Measurements from ENCODE around the gene F13B.
"Not testable (repeated sequence)": the region's sequence is repeated elsewhere in the genome, so short reads cannot be mapped to it uniquely, and the experiment has no call there.

Gene F13B, protein sequence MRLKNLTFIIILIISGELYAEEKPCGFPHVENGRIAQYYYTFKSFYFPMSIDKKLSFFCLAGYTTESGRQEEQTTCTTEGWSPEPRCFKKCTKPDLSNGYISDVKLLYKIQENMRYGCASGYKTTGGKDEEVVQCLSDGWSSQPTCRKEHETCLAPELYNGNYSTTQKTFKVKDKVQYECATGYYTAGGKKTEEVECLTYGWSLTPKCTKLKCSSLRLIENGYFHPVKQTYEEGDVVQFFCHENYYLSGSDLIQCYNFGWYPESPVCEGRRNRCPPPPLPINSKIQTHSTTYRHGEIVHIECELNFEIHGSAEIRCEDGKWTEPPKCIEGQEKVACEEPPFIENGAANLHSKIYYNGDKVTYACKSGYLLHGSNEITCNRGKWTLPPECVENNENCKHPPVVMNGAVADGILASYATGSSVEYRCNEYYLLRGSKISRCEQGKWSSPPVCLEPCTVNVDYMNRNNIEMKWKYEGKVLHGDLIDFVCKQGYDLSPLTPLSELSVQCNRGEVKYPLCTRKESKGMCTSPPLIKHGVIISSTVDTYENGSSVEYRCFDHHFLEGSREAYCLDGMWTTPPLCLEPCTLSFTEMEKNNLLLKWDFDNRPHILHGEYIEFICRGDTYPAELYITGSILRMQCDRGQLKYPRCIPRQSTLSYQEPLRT

DNA sequence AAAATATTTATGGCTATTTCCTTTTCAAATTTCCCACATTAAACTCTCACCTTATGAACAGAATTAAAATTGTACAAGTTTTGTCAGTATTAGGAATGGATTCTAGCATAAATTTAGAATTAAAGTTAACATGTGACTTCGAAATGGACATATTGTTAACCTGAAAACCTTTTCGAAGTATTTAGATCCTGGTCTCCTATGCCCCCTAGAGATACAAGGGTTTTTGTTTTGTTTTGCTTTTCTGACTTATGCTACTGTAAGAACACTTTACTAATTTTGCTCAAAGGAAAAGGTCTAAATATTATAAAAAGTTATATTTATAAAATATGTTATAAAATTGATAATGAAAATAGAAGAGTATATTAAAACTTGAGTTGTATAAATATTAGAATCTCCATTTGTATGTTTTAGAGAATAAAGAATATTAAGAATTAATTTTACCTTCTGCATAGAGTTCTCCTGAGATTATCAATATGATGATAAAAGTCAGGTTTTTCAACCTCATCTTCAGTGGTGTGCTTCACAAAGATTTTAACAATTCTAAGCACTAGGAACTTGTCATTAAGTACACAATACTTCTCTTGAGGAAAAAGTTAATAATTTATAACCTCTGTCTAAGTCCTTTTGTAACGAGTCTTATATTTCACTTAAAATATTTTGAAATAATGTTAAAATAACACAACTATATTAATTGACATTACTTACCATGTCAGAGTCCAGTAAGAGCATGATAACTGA is at the start of gene F13B:
Gene F13B, minus strand, starts transcription at position 542 of the 738 bp plus-strand sequence. Its CDS starts 37 bp downstream, at position 505.
- H3K36me3 ChIP-seq (ENCODE audit: control insufficient read depth in 2 of 2, insufficient read depth in 2 of 2, low read length in 2 of 2): no peaks in the 10 kb centered on the region
- no peaks in the 10 kb centered on the region for H3K9me3 ChIP-seq (ENCODE audit: control insufficient read depth in 2 of 2, low read length in 2 of 2)
- no peaks in the 10 kb centered on the region for H3K4me1 ChIP-seq (ENCODE audit: control insufficient read depth in 2 of 2, insufficient read depth in 2 of 2, low read length in 2 of 2)
- no peak within 1 kb of the TSS for H3K9ac ChIP-seq (ENCODE audit: low read depth in 1 of 2, low read length in 2 of 2)
- no peaks in the 10 kb centered on the region for H3K27me3 ChIP-seq (ENCODE audit: control insufficient read depth in 2 of 2, insufficient read depth in 2 of 2, low read length in 2 of 2)
- H3K4me3 ChIP-seq (ENCODE audit: low read length in 2 of 2): no peak within 1 kb of the TSS
- H3K27ac ChIP-seq (ENCODE audit: low read depth in 2 of 2, low read length in 2 of 2): no peak within 1 kb of the TSS

GRCh38 chr1:197116156-197116555 is 49.1 kb upstream of the F13B start:
- Histone ChIP-seq H3K27ac (ENCODE audit: low read depth in 2 of 2, low read length in 2 of 2) (no peak overlapping the region), H3K4me3 (ENCODE audit: low read length in 2 of 2) (no peak overlapping the region), H3K9ac (ENCODE audit: low read depth in 1 of 2, low read length in 2 of 2) (no peak overlapping the region), H3K27me3 (ENCODE audit: control insufficient read depth in 2 of 2, insufficient read depth in 2 of 2, low read length in 2 of 2) (no peaks in the 10 kb centered on the region), H3K4me1 (ENCODE audit: control insufficient read depth in 2 of 2, insufficient read depth in 2 of 2, low read length in 2 of 2) (no peaks in the 10 kb centered on the region), H3K9me3 (ENCODE audit: control insufficient read depth in 2 of 2, low read length in 2 of 2) (no peaks in the 10 kb centered on the region), H3K36me3 (ENCODE audit: control insufficient read depth in 2 of 2, insufficient read depth in 2 of 2, low read length in 2 of 2) (no peaks in the 10 kb centered on the region)

GRCh38 chr1:197106869-197107268 is 39.8 kb upstream of the F13B start:
- H3K4me3 ChIP-seq (ENCODE audit: low read length in 2 of 2): no peak overlapping the region
- no peaks in the 10 kb centered on the region for H3K9me3 ChIP-seq (ENCODE audit: control insufficient read depth in 2 of 2, low read length in 2 of 2)
- H3K9ac ChIP-seq (ENCODE audit: low read depth in 1 of 2, low read length in 2 of 2): no peak overlapping the region
- no peak overlapping the region for H3K27ac ChIP-seq (ENCODE audit: low read depth in 2 of 2, low read length in 2 of 2)
- H3K27me3 ChIP-seq (ENCODE audit: control insufficient read depth in 2 of 2, insufficient read depth in 2 of 2, low read length in 2 of 2): no peaks in the 10 kb centered on the region
- no peaks in the 10 kb centered on the region for H3K4me1 ChIP-seq (ENCODE audit: control insufficient read depth in 2 of 2, insufficient read depth in 2 of 2, low read length in 2 of 2)
- H3K36me3 ChIP-seq (ENCODE audit: control insufficient read depth in 2 of 2, insufficient read depth in 2 of 2, low read length in 2 of 2): no peaks in the 10 kb centered on the region

- Histone ChIP-seq H3K9me3 (ENCODE audit: control insufficient read depth in 2 of 2, low read length in 2 of 2) (no peaks in the 10 kb centered on the region), H3K9ac (ENCODE audit: low read depth in 1 of 2, low read length in 2 of 2) (no peak overlapping the region), H3K27ac (ENCODE audit: low read depth in 2 of 2, low read length in 2 of 2) (no peak overlapping the region), H3K36me3 (ENCODE audit: control insufficient read depth in 2 of 2, insufficient read depth in 2 of 2, low read length in 2 of 2) (no peaks in the 10 kb centered on the region), H3K4me1 (ENCODE audit: control insufficient read depth in 2 of 2, insufficient read depth in 2 of 2, low read length in 2 of 2) (no peaks in the 10 kb centered on the region), H3K4me3 (ENCODE audit: low read length in 2 of 2) (no peak overlapping the region), H3K27me3 (ENCODE audit: control insufficient read depth in 2 of 2, insufficient read depth in 2 of 2, low read length in 2 of 2) (no peaks in the 10 kb centered on the region)
These were observed 36.2 kb upstream of the F13B start for GRCh38 chr1:197103300-197103699.

DNA sequence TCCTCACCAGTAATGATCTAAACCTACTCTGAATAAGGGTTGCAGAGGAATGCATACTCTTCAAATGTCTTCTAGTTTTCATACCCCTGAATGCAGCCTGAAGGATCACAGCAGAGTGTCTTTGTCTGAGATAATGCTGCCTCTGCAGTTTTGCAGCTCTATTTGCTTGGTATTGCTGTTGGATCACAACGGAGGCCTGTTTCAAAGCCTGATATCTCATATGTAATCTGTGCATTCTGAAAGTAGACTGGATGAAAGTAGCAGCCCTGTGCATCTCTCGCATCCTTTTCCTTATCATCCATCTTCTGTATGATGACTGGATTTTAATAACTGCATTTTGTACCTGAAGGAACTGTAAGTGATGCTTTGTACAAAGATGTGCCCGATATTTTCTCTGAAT is 34.9 kb upstream of the F13B start:
- Histone ChIP-seq H3K4me1 (ENCODE audit: control insufficient read depth in 2 of 2, insufficient read depth in 2 of 2, low read length in 2 of 2) (no peaks in the 10 kb centered on the region), H3K36me3 (ENCODE audit: control insufficient read depth in 2 of 2, insufficient read depth in 2 of 2, low read length in 2 of 2) (no peaks in the 10 kb centered on the region), H3K27ac (ENCODE audit: low read depth in 2 of 2, low read length in 2 of 2) (no peak overlapping the region), H3K9ac (ENCODE audit: low read depth in 1 of 2, low read length in 2 of 2) (no peak overlapping the region), H3K9me3 (ENCODE audit: control insufficient read depth in 2 of 2, low read length in 2 of 2) (no peaks in the 10 kb centered on the region), H3K4me3 (ENCODE audit: low read length in 2 of 2) (no peak overlapping the region), H3K27me3 (ENCODE audit: control insufficient read depth in 2 of 2, insufficient read depth in 2 of 2, low read length in 2 of 2) (no peaks in the 10 kb centered on the region)

- H3K36me3 ChIP-seq (ENCODE audit: control insufficient read depth in 2 of 2, insufficient read depth in 2 of 2, low read length in 2 of 2): no peaks in the 10 kb centered on the region
- no peaks in the 10 kb centered on the region for H3K9me3 ChIP-seq (ENCODE audit: control insufficient read depth in 2 of 2, low read length in 2 of 2)
- H3K9ac ChIP-seq (ENCODE audit: low read depth in 1 of 2, low read length in 2 of 2): no peak overlapping the region
- H3K4me3 ChIP-seq (ENCODE audit: low read length in 2 of 2): no peak overlapping the region
- no peaks in the 10 kb centered on the region for H3K4me1 ChIP-seq (ENCODE audit: control insufficient read depth in 2 of 2, insufficient read depth in 2 of 2, low read length in 2 of 2)
- no peak overlapping the region for H3K27ac ChIP-seq (ENCODE audit: low read depth in 2 of 2, low read length in 2 of 2)
- no peaks in the 10 kb centered on the region for H3K27me3 ChIP-seq (ENCODE audit: control insufficient read depth in 2 of 2, insufficient read depth in 2 of 2, low read length in 2 of 2)
These were observed 33.6 kb upstream of the F13B start for GRCh38 chr1:197100677-197101076.

DNA sequence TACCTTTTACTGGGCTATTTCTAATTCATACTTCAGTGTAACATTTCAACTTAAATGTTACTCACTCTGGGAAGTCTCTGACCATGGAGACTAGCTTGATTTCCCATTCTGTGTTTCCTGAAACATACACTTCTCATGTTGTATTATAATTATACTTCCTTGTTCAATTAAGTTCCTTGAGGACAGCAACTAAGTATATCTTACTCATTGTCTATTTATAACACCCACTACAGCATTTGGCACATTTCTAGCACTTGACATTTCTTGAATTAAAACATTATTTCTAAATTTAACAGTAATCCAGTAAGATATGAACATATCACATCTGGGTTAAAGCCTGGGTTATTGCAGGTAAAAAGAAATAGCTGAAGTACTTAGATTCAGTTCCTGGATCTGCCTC is 32.4 kb upstream of the F13B start:
- no peak overlapping the region for H3K27ac ChIP-seq (ENCODE audit: low read depth in 2 of 2, low read length in 2 of 2)
- H3K4me1 ChIP-seq (ENCODE audit: control insufficient read depth in 2 of 2, insufficient read depth in 2 of 2, low read length in 2 of 2): no peaks in the 10 kb centered on the region
- no peaks in the 10 kb centered on the region for H3K36me3 ChIP-seq (ENCODE audit: control insufficient read depth in 2 of 2, insufficient read depth in 2 of 2, low read length in 2 of 2)
- H3K27me3 ChIP-seq (ENCODE audit: control insufficient read depth in 2 of 2, insufficient read depth in 2 of 2, low read length in 2 of 2): no peaks in the 10 kb centered on the region
- no peak overlapping the region for H3K9ac ChIP-seq (ENCODE audit: low read depth in 1 of 2, low read length in 2 of 2)
- no peak overlapping the region for H3K4me3 ChIP-seq (ENCODE audit: low read length in 2 of 2)
- no peaks in the 10 kb centered on the region for H3K9me3 ChIP-seq (ENCODE audit: control insufficient read depth in 2 of 2, low read length in 2 of 2)

GRCh38 chr1:197096971-197097370 is 29.9 kb upstream of the F13B start:
- not testable (repeated sequence) for H3K4me3 ChIP-seq (ENCODE audit: low read length in 2 of 2); H3K27ac ChIP-seq (ENCODE audit: low read depth in 2 of 2, low read length in 2 of 2); H3K9me3 ChIP-seq (ENCODE audit: control insufficient read depth in 2 of 2, low read length in 2 of 2); H3K36me3 ChIP-seq (ENCODE audit: control insufficient read depth in 2 of 2, insufficient read depth in 2 of 2, low read length in 2 of 2); H3K4me1 ChIP-seq (ENCODE audit: control insufficient read depth in 2 of 2, insufficient read depth in 2 of 2, low read length in 2 of 2); H3K9ac ChIP-seq (ENCODE audit: low read depth in 1 of 2, low read length in 2 of 2); H3K27me3 ChIP-seq (ENCODE audit: control insufficient read depth in 2 of 2, insufficient read depth in 2 of 2, low read length in 2 of 2)

- H3K36me3 ChIP-seq (ENCODE audit: control insufficient read depth in 2 of 2, insufficient read depth in 2 of 2, low read length in 2 of 2): peaks cover 0 to 2% of the 10 kb centered on the region in 2 donors
- no peaks in the 10 kb centered on the region for H3K9me3 ChIP-seq (ENCODE audit: control insufficient read depth in 2 of 2, low read length in 2 of 2)
- H3K4me3 ChIP-seq (ENCODE audit: low read length in 2 of 2): no peak overlapping the region
- no peak overlapping the region for H3K9ac ChIP-seq (ENCODE audit: low read depth in 1 of 2, low read length in 2 of 2)
- no peaks in the 10 kb centered on the region for H3K4me1 ChIP-seq (ENCODE audit: control insufficient read depth in 2 of 2, insufficient read depth in 2 of 2, low read length in 2 of 2)
- H3K27ac ChIP-seq (ENCODE audit: low read depth in 2 of 2, low read length in 2 of 2): no peak overlapping the region
- H3K27me3 ChIP-seq (ENCODE audit: control insufficient read depth in 2 of 2, insufficient read depth in 2 of 2, low read length in 2 of 2): no peaks in the 10 kb centered on the region
These were observed 29.1 kb upstream of the F13B start for GRCh38 chr1:197096137-197096536.

DNA sequence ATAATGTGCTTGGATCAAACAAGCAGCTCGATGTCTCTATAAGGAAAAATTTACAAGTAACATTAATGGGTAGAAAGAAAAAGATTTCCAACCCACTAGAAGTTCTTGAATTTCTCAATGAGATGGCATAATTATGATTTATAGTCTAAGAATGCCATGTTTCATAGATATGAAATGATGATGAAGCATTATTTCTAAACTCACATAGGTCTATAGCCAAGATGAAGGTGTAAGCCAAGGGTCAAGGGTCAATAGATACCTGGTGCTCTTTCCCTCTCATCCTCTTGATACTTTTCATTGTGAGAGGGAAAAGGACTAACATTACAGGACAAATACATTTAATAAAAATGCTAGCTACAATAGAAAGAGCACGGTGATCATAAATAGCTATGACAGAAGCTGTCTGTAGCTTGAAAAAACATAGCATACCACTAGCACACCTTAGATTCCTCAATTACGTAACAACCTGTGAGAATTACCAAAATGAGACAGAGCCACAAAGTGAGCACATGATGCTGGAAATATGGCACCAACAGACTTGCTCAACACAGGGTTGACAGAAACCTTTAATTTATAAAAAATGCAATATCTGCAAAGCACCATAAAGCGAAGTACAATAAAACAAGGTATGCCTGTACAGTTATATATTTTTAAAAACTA is 26.3 kb upstream of the F13B start:
- Histone ChIP-seq H3K9me3 (ENCODE audit: control insufficient read depth in 2 of 2, low read length in 2 of 2) (no peaks in the 10 kb centered on the region), H3K27me3 (ENCODE audit: control insufficient read depth in 2 of 2, insufficient read depth in 2 of 2, low read length in 2 of 2) (no peaks in the 10 kb centered on the region), H3K36me3 (ENCODE audit: control insufficient read depth in 2 of 2, insufficient read depth in 2 of 2, low read length in 2 of 2) (peaks cover 0 to 2% of the 10 kb centered on the region in 2 donors), H3K27ac (ENCODE audit: low read depth in 2 of 2, low read length in 2 of 2) (no peak overlapping the region), H3K9ac (ENCODE audit: low read depth in 1 of 2, low read length in 2 of 2) (no peak overlapping the region), H3K4me3 (ENCODE audit: low read length in 2 of 2) (no peak overlapping the region), H3K4me1 (ENCODE audit: control insufficient read depth in 2 of 2, insufficient read depth in 2 of 2, low read length in 2 of 2) (no peaks in the 10 kb centered on the region)

Data from mucosa of rectum (tissue), 2 donors.